OCI-LY7 (cell line): ENCODE measurements around the gene PIGS.

Source experiments
- CTCF ChIP-seq: fragments of 200-600 bp; sonication (generic); conservative IDR thresholded peaks from 2 replicates; pipeline ENCODE4 v1.5.1; 2014; ENCODE audit warnings: mild to moderate bottlenecking, antibody characterized with exemption, low read length, moderate library complexity, mixed read lengths
- EZH2phosphoT487 ChIP-seq: fragments of 200-600 bp; sonication (generic); IDR thresholded peaks from 2 replicates; pipeline ENCODE4 v1.6.1; 2018; ENCODE audit warnings: low read depth, borderline replicate concordance, mild to moderate bottlenecking, mixed run types, antibody characterized with exemption, low read length, moderate library complexity, mixed read lengths

DNA sequence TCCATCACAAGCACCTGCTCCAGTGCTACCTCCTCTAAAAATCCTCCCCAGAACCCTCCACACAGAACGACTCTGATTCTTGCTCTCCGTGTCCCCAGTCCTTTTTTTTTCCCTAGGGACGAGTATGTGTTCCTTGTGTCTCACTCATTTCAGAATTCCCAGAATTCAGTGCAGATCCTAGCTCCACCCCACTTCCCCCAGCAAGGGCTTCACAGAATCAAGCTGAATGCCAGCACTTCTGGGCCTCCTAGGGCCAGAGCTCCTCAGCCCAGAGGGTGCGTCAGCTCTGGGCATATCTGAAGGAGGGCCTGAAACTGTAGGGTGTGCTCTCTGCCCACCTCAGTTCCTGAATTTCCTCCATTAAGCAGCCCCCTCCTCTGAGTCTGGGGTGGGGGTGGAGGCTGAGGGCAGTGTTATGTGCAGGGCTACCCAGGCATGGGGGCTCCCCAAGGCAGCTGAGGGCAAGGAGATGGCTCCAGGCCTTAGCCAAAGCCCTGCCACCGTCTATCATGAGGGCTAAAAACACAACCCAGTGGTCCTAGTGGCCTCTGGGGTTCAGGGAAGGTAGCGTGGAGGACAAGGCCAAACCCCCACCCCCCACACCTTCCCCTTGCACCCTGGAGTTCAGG is 25.4 kb downstream of the PIGS start:
- TF ChIP-seq CTCF, result no peak
- no peak for TF ChIP-seq EZH2phosphoT487
